GM13976 (cell line): ENCODE measurements around the gene SCAPER.
"Not testable (repeated sequence)": the region's sequence is repeated elsewhere in the genome, so short reads cannot be mapped to it uniquely, and the experiment has no call there.

ENCODE experiments used
- DNase-seq: peaks from one replicate; pipeline ENCODE4 v3.0.0; 2012; ENCODE audit warnings: low spot score
- in situ Hi-C: fragments of 300-500 bp; cut with MboI; formaldehyde crosslinking; loops from one replicate; pipeline ENCODE4 v1.12.0; 2022; ENCODE audit warnings: low sequenced_read_pairs, mixed read lengths, inconsistent platforms; ENCODE audit not compliant: unreplicated experiment
- TF ChIP-seq, protein P1 (sequence below): IDR thresholded peaks from 2 replicates; pipeline ENCODE4 v1.5.1; 2012; ENCODE audit warnings: borderline replicate concordance, mild to moderate bottlenecking; ENCODE audit not compliant: insufficient read depth; ENCODE audit errors: extremely low read depth, missing control alignments, control extremely low read depth

The SCAPER gene

GRCh38 chr15:76313731-76314130 lies 591.4 kb downstream of the SCAPER start:
- TF ChIP-seq, protein P1, sequence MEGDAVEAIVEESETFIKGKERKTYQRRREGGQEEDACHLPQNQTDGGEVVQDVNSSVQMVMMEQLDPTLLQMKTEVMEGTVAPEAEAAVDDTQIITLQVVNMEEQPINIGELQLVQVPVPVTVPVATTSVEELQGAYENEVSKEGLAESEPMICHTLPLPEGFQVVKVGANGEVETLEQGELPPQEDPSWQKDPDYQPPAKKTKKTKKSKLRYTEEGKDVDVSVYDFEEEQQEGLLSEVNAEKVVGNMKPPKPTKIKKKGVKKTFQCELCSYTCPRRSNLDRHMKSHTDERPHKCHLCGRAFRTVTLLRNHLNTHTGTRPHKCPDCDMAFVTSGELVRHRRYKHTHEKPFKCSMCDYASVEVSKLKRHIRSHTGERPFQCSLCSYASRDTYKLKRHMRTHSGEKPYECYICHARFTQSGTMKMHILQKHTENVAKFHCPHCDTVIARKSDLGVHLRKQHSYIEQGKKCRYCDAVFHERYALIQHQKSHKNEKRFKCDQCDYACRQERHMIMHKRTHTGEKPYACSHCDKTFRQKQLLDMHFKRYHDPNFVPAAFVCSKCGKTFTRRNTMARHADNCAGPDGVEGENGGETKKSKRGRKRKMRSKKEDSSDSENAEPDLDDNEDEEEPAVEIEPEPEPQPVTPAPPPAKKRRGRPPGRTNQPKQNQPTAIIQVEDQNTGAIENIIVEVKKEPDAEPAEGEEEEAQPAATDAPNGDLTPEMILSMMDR = no peak
- in situ Hi-C loops = no loop called here

DNA sequence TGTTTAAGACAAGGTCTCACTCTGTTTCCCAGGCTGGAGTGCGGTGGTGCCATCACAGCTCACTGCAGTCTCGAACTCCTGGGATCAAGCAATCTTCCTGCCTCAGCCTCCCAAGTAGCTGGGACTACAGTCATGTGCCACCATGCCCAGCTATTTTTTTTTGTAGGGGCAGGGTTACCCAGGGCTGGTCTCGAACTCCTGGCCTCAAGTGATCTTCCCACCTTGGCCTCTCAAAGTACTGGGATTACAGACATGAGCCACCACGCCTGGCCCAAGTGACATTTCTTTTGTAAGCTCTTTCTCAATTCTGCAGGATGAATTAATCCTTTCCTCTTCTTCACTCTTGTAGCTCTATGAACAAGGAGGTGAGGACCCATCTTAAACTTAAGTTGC lies 592.0 kb downstream of the SCAPER start:
- DNase-seq = not testable (repeated sequence)

More at GRCh38 chr15:76313731-76314130, 591.4 kb downstream of the SCAPER start:
- no peak for DNase-seq

DNA sequence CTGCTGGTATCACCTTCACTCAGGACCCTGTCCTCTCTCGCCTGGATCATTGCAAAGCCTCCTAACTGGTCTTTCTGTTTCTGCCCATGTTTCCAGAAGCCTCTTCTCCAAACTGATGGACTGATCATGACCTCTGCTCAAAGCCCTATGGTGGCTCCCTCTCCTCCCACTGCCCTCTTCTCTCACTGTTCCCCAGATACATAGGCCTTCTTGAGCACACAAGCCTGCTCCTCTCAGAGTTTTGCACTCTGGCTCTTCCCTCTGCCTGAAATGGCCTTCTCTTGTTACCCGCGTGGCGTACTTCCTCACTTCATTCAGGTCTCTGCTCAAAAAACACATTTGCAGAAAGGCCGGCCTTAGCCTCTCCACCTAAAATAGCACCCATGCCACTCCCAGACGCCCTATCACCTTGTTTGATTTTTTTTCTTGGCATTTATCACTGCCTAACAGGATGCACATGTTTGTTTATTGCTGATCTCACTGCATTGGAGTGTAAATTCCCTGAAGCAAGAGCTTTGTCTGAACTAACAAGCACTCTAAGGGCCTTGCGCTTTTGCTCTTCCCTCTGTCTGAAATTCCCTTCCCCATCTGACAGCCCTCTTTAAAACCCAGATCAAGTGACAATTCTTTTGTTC lies 592.5 kb downstream of the SCAPER start:
- in situ Hi-C loops = no loop called here
- DNase-seq = no peak
- TF ChIP-seq, protein P1 = no peak

More for the DNA sequence above, 592.0 kb downstream of the SCAPER start:
- in situ Hi-C loops = not testable (repeated sequence)

DNA sequence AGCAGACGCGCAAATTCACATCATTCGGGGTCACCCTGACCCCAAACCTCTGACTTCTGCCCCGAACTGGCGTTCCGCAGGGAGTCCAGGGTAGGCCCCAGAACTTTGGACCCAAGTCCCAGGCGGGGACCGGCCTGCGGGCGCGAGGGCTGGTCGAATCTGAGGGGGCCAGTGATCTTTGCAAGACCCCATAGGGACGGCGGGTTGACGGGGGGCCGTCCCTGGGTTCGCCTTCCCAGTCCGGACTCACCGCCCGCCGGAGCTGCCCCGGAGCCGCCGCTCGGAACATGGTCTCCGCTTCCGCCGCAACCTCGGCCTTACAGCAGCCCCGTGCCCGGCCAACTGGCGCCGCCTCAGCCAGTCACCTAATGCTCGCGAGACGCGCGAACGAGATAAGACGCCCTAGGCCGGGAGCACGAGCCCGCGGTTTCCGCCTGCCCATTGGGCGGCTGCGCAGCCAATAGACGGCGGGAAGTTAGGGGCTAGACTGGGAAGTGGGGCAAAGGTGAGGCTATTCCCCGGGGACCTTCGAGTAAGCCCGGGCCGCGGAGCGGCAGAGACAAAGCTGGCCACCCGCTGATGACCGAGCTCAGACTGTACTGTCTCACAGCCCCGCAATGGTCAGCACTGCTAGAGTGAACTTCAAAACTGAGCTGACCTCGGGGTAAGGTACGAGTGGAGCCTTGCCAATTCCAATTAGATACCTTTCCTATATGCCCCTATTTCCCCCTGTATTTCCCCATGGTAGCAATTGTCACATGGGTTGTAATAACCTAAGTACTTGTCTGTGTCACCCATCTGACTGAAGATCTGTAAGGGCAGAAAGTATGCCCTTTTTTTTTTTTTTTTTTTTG lies 593.8 kb downstream of the SCAPER start, which contains the start of gene ETFA:
Gene ETFA, minus strand, starts transcription at position 370 of the 854 bp plus-strand sequence. Its CDS starts 81 bp downstream, at position 289.
- in situ Hi-C loops = no loop called here

DNA sequence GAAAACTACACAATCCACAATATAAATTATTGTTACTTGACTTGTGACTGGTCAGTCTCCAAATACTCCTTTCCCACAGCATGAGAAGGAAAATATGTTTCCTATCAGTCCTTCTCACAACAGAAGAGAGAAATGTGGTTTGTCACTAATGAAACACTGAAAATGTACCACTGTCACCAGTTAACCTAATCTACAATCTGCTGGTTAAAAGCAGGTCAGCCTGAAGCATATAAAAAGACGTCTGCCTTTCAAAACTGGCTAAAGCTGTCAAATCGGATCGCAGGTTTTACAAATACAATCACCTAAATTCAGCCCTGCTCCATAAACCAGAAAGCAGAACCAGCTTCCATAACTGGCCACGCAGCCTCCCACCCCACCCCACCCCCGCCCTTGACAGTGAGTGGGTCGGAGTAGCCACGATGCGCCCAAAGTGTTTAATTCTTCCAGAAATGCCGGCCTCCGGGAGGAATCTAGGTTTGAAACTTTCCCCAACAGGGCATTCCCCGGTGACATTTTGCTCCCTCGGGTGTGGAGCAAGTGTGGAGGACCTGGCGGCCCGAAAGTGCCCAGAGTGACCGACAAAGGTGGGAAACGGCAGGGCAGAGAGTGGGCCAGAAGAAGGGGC lies 594.6 kb downstream of the SCAPER start:
- peak; percentile 44 for DNase-seq
- TF ChIP-seq, protein P1 = no peak
- in situ Hi-C loops = no loop called here

More for the DNA sequence above, 593.8 kb downstream of the SCAPER start, which contains the start of gene ETFA:
- TF ChIP-seq, protein P1 = no peak
- peak; percentile 100 for DNase-seq

- TF ChIP-seq, protein P1 = no peak
- DNase-seq = no peak
- in situ Hi-C loops = no loop called here
Observed at GRCh38 chr15:76309601-76310330, 595.4 kb downstream of the SCAPER start.
